Suppressor macrophage (primary cell): Measurements from ENCODE around the gene USF2.
A peak's percentile ranks its signal among the peaks of the same experiment; 100 is the strongest.
"Not testable (repeated sequence)": the region's sequence is repeated elsewhere in the genome, so short reads cannot be mapped to it uniquely, and the experiment has no call there.

Source experiments
- DNase-seq, 4 experiments: peaks; one replicate each; pipeline ENCODE4 v3.0.0-alpha.2; 2020 to 2022
- total RNA-seq, 17 experiments: gene quantifications; one replicate each; lab custom pipeline; 2026; ENCODE audit warnings: mixed read lengths in 6 of 17, inconsistent platforms in 3 of 17; lab: John Stamatoyannopoulos, UW

The USF2 gene, protein sequence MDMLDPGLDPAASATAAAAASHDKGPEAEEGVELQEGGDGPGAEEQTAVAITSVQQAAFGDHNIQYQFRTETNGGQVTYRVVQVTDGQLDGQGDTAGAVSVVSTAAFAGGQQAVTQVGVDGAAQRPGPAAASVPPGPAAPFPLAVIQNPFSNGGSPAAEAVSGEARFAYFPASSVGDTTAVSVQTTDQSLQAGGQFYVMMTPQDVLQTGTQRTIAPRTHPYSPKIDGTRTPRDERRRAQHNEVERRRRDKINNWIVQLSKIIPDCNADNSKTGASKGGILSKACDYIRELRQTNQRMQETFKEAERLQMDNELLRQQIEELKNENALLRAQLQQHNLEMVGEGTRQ
- total RNA-seq: 84.7 to 276 (median 170) reads per million in 17 experiments

DNA sequence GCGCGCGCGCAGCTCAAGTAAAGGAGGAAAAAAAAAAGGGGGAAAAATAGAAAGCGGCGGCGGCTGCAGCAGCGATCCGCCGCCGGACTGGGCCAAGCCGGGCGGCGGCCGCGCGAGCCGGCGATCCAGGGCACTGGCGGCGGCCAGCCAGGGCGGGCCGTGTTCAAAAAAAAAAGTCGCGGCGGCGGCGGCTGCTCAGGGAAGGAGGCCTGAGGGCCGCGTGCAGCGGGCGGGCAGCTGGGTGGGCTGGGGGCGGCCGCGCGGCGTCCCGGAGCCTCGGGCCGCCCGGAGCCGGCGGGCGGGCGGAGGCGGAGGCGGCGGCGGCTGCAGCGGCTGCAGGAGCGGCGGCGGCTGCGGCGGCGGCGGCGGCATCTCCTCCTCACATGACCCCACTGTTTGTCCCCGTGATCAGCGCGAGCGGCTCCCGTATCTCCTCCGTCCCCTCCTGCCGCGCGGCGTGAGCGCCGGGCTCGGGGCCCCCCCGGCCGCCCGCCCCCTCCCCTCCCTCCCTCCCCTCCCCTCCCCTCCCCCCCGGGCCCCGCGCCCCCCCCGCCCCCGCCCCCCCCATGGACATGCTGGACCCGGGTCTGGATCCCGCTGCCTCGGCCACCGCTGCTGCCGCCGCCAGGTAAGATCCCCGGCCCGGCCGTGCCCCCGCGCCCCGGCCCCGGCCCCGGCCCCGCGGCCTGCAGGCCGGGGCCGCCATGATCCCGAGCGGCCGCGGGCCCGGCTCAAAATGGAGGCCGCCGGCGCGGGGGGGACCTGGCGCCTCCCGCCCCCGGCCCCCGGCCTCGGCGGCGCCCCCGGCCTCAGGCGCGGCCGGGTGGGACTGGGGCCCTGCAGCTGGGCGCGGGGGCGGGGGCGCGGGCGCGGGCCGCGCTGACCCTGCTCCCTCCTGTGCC, at the start of gene USF2:
Gene USF2 (plus strand): TSS at position 427 of the 902 bp plus-strand sequence. CDS start 140 bp downstream, at position 567.
- DNase-seq: peak; percentile 78 to 94 (median 88)

- no peak for DNase-seq
Measured at GRCh38 chr19:35219008-35219407, 49.8 kb upstream of the USF2 start.

DNA sequence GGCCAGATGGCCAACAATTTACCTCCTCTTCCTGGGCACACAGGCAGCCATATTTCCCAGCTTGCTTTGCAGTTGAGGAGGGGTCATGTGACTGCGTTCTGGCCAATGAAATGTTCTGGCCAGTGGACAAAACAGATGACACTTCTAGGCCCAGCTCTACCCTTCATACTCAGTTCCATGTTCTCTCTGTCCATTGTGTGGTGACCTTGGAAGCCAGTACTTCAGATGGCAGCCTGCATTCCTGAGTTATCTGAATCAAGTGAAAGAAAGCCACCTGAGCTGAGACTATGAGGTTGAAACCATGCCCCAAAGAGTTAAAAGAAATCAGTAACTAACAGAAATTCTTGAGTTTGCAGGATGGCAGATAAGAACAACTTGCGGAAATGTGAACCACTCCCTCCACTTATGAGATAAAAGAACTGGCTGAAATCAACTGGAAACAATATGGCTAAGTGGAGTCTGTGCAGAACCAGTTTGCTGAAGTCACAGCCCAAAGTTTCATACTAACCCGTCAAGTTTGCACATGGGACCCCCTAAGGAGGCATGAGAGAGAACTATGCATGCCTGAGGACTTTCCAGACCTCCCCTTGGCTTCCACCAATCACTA, 48.3 kb upstream of the USF2 start:
- no peak for DNase-seq

DNA sequence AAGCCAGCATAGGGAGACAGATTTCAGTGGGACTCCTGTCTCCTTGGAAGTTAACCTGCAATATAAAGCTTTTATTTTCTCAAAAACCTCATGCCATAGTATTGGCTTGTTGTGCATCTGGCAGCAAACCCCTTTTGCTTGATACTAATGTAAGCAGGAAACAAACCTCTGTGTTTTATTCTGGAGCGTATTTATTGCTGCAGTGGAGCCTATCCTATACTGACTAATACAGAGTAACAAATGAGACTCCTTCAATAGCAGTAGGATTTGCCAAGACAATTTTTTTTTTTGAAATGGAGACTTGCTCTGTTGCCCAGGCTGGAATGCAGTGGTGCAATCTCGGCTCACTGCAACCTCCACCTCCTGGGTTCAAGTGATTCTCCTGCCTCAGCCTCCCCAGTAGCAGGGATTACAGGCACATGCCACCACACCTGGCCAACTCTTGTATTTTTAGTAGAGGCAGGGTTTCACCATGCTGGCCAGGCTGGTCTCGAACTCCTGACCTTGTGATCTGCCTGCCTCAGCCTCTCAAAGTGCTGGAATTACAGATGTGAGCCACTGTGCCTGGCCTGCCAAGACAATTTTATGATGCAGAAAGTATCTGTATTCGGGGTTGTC, 47.7 kb upstream of the USF2 start:
- not testable (repeated sequence) for DNase-seq

DNA sequence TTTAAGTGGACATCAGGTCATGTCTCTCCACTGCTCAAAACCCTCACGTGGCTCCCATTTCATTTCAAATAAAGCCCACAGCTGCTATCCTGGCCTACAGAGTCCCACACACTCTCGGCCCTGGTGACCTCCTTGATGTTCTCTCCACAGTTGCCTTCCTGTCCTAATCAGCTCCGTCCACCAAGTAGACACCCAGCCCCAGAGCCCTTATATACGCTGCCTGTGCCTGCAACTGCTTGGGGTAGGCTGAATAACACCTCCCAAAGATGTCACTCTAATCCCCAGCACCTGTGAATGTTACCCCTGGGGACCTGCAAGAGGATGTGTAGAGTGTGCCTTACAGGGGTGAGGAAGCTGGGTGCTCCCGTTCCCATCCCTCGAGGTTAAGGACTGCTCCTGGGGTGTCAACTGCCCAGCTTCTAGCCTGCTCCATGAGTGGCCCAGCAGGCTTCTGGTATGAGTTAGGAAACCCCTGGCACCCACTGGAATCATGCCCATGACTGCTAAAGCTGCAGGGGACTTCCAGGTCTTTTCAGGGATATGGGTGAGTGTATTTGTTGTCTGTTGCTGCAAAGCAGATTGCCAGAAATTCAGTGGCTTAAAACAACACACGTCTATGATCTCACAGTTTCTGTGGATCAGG, 46.3 kb upstream of the USF2 start:
- peak in 2 of 4 experiments; percentile 34 to 43 for DNase-seq

DNA sequence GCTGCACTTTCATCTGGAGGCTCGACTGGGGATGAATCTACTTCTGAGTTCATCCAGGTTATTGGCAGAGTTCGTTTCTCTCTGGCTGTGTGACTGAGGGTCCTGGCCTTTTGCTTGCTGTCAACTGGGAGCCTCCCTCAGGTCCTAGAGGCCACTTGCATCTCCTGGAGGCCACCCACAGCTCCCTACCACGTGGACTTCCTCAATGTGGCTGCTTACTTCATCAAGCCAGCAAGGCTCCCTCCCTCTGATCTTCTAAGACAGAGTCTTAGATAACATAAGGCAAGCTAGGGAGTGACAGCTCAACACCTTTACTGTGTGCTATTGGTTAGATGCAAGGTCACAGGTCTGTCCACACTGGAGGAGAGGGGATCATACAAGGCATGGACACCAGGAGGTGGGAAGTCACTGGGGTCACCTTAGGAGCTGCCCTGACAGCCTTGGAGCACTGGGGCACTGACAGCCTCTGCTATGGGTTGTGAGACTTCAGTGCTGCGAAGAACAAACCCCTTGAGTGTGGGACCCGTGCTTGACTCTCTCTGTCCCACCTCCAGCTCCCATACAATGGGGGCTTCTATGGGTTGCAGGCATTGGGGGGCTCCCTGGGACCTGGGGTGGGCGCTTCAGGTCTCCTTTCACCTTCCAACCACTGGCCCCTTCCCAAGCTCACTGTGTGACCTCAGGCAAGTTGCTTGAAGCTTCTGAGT, 45.5 kb upstream of the USF2 start:
- DNase-seq: peak; percentile 76 to 89 (median 88)

DNA sequence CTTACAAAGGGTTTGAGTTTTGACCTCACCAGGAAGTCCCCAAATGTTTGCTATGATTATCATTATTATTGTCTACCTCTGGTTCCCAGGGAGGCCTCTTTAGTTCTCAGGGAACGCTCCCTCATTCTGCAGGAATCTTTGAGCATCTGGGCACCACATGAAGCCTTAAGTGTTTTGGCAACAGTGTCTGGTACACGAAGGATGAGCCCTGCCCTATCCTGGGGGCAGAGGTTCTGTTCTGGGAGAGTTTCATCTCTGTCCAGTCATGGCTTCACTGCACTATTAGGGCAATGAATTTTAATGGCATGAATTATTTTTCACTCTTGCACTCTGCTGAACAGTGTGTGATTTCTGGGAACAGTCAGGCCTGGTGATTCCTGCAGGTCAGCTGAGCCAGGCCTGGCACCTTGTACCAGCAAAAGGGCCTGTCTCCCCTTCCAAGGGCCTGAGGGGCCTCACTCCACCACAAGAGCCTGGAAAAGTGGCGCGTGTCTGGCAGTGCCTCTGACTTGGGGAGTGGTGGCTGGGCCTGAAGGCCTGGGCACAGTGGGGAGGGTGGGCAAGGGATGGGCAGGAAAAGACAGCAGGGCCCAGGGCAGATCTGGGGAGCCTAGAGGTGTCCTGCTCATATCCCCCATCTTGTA, 44.8 kb upstream of the USF2 start:
- no peak for DNase-seq

- no peak for DNase-seq
Measured at GRCh38 chr19:35224681-35225571, 43.8 kb upstream of the USF2 start.

DNA sequence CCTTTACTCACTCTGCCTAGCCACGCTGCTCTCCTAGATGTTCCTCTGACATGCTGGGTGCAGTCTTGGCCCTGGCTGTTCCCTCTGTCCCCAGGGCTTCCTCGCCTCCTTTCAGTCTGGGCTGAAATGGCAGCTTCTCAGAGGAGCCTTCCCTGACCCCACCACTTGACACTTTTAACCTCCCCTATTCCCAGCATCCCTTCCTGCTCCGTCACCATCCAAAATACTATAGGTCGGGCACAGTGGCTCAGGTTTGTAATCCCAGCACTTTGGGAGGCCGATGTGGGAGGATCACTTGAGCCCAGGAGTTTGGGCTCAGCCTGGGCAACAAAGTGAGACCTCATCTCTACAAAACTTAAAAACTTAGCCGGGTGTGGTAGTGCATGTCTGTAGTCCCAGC, 42.8 kb upstream of the USF2 start:
- DNase-seq: no peak

DNA sequence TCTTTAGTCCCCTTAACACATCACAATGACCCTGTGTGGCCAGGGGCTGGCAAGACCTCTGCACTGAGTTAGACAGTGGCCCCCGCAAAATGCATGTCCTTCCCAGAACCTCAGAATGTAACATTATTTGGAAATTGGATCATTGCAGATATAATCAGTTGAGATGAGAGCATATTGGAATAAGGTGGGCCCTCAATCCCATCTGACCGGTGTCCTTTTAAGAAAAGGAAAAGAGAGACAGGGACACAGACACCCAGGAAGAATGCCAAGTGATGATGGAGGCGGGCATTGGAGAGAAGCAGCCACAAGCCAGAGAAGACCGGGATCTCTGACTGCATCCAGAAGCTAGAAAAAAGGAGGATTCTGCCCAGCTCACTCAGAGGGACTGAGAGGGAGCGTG, 42.0 kb upstream of the USF2 start:
- no peak for DNase-seq

DNA sequence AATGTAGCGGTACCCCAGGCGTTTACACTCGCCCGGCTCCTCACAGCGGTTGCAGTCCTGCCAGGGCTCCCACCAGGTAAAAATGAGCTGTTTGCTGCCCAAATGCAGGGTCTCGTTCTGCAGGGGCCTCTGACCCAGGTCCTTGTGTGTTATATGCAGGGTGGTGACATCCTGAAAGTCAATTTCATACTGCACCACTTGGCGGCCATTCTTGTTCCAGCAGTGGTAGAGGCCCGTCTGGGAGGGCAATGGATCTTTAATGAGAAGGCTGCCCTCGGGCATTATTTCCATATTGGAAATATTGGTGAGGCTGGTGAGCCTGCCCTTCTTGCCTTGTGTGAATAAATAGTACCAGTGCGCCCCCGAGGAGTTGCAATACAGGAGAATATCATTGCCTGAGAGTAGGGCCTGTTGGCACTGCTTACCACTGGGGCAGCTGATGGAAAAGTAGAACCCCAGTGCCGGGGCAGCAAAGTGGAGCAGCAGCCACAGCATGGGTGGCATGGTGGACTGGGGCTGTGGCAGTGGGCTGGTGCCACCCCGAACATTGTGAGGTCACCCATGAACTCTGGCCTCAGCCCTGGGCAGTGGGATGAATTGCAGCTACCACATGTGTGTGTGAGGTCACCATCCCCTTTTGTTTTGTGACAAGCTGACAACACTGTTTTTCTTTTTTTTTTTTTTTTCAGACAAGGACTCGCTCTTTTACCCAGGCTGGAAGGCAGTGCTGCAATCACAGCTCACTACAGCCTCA, 40.4 kb upstream of the USF2 start, which contains the start of gene FAM187B:
Gene FAM187B (minus strand): TSS at position 563 of the 754 bp plus-strand sequence. CDS start 59 bp downstream, at position 504.
- peak; percentile 79 to 93 (median 87) for DNase-seq

GRCh38 chr19:35229601-35230000, 39.2 kb upstream of the USF2 start:
- no peak for DNase-seq

DNA sequence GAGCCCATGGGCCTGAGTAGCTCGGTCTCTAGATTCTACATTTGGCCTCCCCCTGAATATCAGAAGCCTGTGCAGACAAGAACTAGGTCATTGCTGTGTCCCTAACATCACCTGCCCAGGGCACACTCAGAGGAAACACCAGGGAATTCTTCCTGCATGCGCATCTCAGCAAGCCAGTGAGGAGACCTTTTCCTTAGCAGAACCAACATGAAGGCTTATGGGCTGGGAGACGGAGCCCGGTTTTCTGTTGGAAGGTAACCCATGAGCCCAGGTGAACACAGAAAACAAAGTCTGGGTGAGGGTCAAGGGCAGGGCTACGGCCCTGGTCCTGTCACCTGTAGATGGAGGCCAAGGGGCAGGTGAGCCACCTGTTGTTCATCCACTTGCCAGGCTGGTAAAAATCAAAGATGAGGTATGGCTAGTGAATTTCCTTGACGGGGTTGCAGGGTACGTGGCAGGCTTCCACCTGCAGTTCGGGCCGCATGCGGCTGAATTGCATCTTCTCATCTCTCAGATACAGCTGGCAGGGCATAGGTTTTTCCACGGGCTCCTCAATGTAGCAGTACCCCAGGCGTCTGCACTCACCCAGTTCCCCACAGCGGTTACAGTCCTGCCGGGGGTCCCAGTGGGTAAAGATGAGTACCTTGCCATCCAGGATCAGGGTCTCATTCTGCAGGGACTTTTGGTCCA, 36.7 kb upstream of the USF2 start:
- DNase-seq: no peak

DNA sequence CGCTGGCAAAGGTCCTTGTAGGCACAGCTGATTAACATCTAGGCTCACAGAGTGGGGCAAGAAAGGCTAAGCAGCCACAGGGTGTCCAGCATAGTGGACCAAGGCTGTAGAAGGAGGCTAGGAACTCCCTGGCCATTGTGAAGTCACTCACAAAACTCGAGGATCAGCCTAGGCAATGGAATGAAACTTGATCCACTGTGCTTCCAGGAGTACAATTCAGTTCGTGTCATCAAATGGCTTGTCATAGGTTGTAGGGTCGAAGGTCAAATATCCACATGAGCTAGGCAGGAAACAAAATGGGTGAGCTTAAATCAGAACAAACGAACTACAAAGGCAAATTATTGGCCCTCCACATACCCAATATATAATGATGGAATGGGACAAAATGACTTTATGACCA, 35.9 kb upstream of the USF2 start:
- no peak for DNase-seq

- DNase-seq: no peak
Measured at GRCh38 chr19:35236638-35237400, 31.9 kb upstream of the USF2 start.

DNA sequence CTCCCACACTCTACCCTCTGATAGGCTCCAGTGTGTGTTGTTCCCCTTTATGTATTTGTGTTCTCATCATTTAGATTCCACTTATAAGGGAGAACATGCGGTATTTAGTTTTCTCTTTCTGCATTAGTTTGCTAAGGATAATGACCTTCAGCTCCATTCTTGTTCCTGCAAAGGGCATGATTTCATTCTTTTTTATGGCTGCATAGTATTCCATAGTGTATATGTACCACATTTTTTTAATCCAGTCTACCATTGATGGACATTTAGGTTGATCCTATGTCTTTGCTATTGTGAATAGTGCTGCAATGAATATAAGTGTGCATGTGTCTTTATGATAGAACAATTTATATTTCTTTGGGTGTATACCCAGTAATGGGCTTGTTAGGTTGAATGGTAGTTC, 29.2 kb upstream of the USF2 start:
- DNase-seq: not testable (repeated sequence)

- peak; percentile 51 to 72 (median 58) for DNase-seq
Measured at GRCh38 chr19:35240327-35240726, 28.4 kb upstream of the USF2 start.
